ENCODE measurements around the gene ATXN1.
"Not testable (repeated sequence)": the region's sequence is repeated elsewhere in the genome, so short reads cannot be mapped to it uniquely, and the experiment has no call there.

The ATXN1 gene

GRCh38 chr6:16712255-16712930 is 48.9 kb downstream of the ATXN1 start:
- no peaks in the 10 kb centered on the region for H3K27me3 ChIP-seq (ENCODE audit: insufficient read depth, low read length, poor library complexity, severe bottlenecking)
- H3K9me2 ChIP-seq (replicated peaks; ENCODE audit: low read depth, low read length), result no peaks in the 10 kb centered on the region
- peaks cover 48% of the 10 kb centered on the region for H3K79me2 ChIP-seq (ENCODE audit: insufficient read depth, low read length)
- peak overlapping the region; percentile 74 for H3K4me3 ChIP-seq (ENCODE audit: low read length, poor library complexity, severe bottlenecking)
- H3K9me3 ChIP-seq (ENCODE audit: insufficient read depth, low read depth, low read length), result no peaks in the 10 kb centered on the region
- H4K20me1 ChIP-seq (ENCODE audit: insufficient read depth, low read length, poor library complexity, severe bottlenecking), result no peaks in the 10 kb centered on the region
- TF ChIP-seq EZH2phosphoT487 (IDR thresholded peaks at IDR 0.05; ENCODE audit: borderline replicate concordance) (no peak), CTCF (conservative IDR thresholded peaks at IDR 0.05; ENCODE audit: low read length) (no peak)
- H3K9ac ChIP-seq (ENCODE audit: low read depth, low read length, poor library complexity, severe bottlenecking), result peak overlapping the region; percentile 70
- H3K36me3 ChIP-seq (ENCODE audit: insufficient read depth, low read length), result no peaks in the 10 kb centered on the region
- H3K4me1 ChIP-seq (ENCODE audit: insufficient read depth, low read length, poor library complexity, severe bottlenecking), result peaks cover 40% of the 10 kb centered on the region
- peaks cover 4% of the 10 kb centered on the region; the same call in 1 of the 2 replicates for H3F3A ChIP-seq (ENCODE audit: low read depth)
- peak overlapping the region; percentile 94 for H3K4me2 ChIP-seq (ENCODE audit: low read depth, low read length, poor library complexity, severe bottlenecking)
- H2AFZ ChIP-seq (ENCODE audit: low read length), result peak overlapping the region; percentile 63

- no peaks in the 10 kb centered on the region for H3K9me3 ChIP-seq (ENCODE audit: insufficient read depth, low read depth, low read length)
- H3K27me3 ChIP-seq (ENCODE audit: insufficient read depth, low read length, poor library complexity, severe bottlenecking), result no peaks in the 10 kb centered on the region
- peaks cover 47% of the 10 kb centered on the region for H3K79me2 ChIP-seq (ENCODE audit: insufficient read depth, low read length)
- peak overlapping the region; percentile 94 for H3K4me2 ChIP-seq (ENCODE audit: low read depth, low read length, poor library complexity, severe bottlenecking)
- H4K20me1 ChIP-seq (ENCODE audit: insufficient read depth, low read length, poor library complexity, severe bottlenecking), result no peaks in the 10 kb centered on the region
- H3K9me2 ChIP-seq (replicated peaks; ENCODE audit: low read depth, low read length), result no peaks in the 10 kb centered on the region
- TF ChIP-seq CTCF (conservative IDR thresholded peaks at IDR 0.05; ENCODE audit: low read length), result no peak
- no peak for TF ChIP-seq EZH2phosphoT487 (IDR thresholded peaks at IDR 0.05; ENCODE audit: borderline replicate concordance)
- peak overlapping the region; percentile 70 for H3K9ac ChIP-seq (ENCODE audit: low read depth, low read length, poor library complexity, severe bottlenecking)
- no peak overlapping the region for H2AFZ ChIP-seq (ENCODE audit: low read length)
- peaks cover 4% of the 10 kb centered on the region; the same call in 1 of the 2 replicates for H3F3A ChIP-seq (ENCODE audit: low read depth)
- peaks cover 41% of the 10 kb centered on the region for H3K4me1 ChIP-seq (ENCODE audit: insufficient read depth, low read length, poor library complexity, severe bottlenecking)
- peak overlapping the region; percentile 74 for H3K4me3 ChIP-seq (ENCODE audit: low read length, poor library complexity, severe bottlenecking)
- H3K36me3 ChIP-seq (ENCODE audit: insufficient read depth, low read length), result no peaks in the 10 kb centered on the region
Measured at GRCh38 chr6:16711546-16712254, 49.6 kb downstream of the ATXN1 start.

GRCh38 chr6:16706911-16707783 is 54.1 kb downstream of the ATXN1 start:
- H2AFZ ChIP-seq (ENCODE audit: low read length), result no peak overlapping the region
- H3K27me3 ChIP-seq (ENCODE audit: insufficient read depth, low read length, poor library complexity, severe bottlenecking), result no peaks in the 10 kb centered on the region
- peaks cover 48% of the 10 kb centered on the region for H3K79me2 ChIP-seq (ENCODE audit: insufficient read depth, low read length)
- no peaks in the 10 kb centered on the region for H3K36me3 ChIP-seq (ENCODE audit: insufficient read depth, low read length)
- no peaks in the 10 kb centered on the region for H3K9me2 ChIP-seq (replicated peaks; ENCODE audit: low read depth, low read length)
- no peaks in the 10 kb centered on the region for H4K20me1 ChIP-seq (ENCODE audit: insufficient read depth, low read length, poor library complexity, severe bottlenecking)
- no peak for TF ChIP-seq CTCF (conservative IDR thresholded peaks at IDR 0.05; ENCODE audit: low read length)
- no peak for TF ChIP-seq EZH2phosphoT487 (IDR thresholded peaks at IDR 0.05; ENCODE audit: borderline replicate concordance)
- no peak overlapping the region for H3K9ac ChIP-seq (ENCODE audit: low read depth, low read length, poor library complexity, severe bottlenecking)
- no peaks in the 10 kb centered on the region for H3F3A ChIP-seq (ENCODE audit: low read depth)
- H3K4me2 ChIP-seq (ENCODE audit: low read depth, low read length, poor library complexity, severe bottlenecking), result no peak overlapping the region
- H3K9me3 ChIP-seq (ENCODE audit: insufficient read depth, low read depth, low read length), result no peaks in the 10 kb centered on the region
- H3K4me1 ChIP-seq (ENCODE audit: insufficient read depth, low read length, poor library complexity, severe bottlenecking), result peaks cover 25% of the 10 kb centered on the region
- no peak overlapping the region for H3K4me3 ChIP-seq (ENCODE audit: low read length, poor library complexity, severe bottlenecking)

- H3K79me2 ChIP-seq (ENCODE audit: insufficient read depth, low read length), result peaks cover 48% of the 10 kb centered on the region
- H3K36me3 ChIP-seq (ENCODE audit: insufficient read depth, low read length); H3K9me2 ChIP-seq (replicated peaks; ENCODE audit: low read depth, low read length); H2AFZ ChIP-seq (ENCODE audit: low read length); H4K20me1 ChIP-seq (ENCODE audit: insufficient read depth, low read length, poor library complexity, severe bottlenecking); H3K9ac ChIP-seq (ENCODE audit: low read depth, low read length, poor library complexity, severe bottlenecking); H3K9me3 ChIP-seq (ENCODE audit: insufficient read depth, low read depth, low read length); H3F3A ChIP-seq (ENCODE audit: low read depth); H3K27me3 ChIP-seq (ENCODE audit: insufficient read depth, low read length, poor library complexity, severe bottlenecking); H3K4me3 ChIP-seq (ENCODE audit: low read length, poor library complexity, severe bottlenecking); H3K4me2 ChIP-seq (ENCODE audit: low read depth, low read length, poor library complexity, severe bottlenecking): not testable (repeated sequence)
- peaks cover 19% of the 10 kb centered on the region for H3K4me1 ChIP-seq (ENCODE audit: insufficient read depth, low read length, poor library complexity, severe bottlenecking)
Measured at GRCh38 chr6:16706491-16706890, 54.8 kb downstream of the ATXN1 start.

Measured in Loucy (cell line).